DND-41 (cell line): ENCODE measurements around the gene SUPT3H.

ENCODE experiments used
- EZH2 ChIP-seq: IDR thresholded peaks from 3 replicates; pipeline ENCODE4 v1.6.1; 2012; ENCODE audit warnings: borderline replicate concordance, low read depth, mild to moderate bottlenecking, moderate library complexity, low read length, inconsistent platforms; ENCODE audit not compliant: severe bottlenecking
- TF ChIP-seq, protein P1 (sequence below): IDR thresholded peaks from 2 replicates; pipeline ENCODE4 v1.5.1; 2012; ENCODE audit warnings: borderline replicate concordance, low read length, moderate library complexity, mild to moderate bottlenecking; ENCODE audit not compliant: poor library complexity, severe bottlenecking; ENCODE audit errors: extremely low read depth

DNA sequence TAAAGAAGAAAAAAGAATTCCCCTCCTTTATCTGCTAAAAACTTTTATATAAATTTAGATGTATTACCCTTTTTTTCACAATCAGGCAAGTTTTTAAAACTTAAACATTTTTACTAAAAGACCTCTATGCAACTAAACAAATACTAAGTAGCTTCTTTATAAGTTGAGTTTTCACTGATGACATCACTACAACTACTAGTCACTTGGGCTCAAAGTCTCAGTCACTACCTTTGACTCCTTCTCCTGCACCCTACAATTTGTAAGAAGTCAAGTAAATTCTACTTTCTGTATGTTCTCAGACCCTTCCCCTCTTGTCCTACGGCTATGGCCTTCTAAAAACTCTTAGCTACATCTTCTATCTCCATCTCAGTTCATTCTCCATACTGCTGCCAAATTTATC, 11.2 kb downstream of the SUPT3H start:
- TF ChIP-seq, protein P1, sequence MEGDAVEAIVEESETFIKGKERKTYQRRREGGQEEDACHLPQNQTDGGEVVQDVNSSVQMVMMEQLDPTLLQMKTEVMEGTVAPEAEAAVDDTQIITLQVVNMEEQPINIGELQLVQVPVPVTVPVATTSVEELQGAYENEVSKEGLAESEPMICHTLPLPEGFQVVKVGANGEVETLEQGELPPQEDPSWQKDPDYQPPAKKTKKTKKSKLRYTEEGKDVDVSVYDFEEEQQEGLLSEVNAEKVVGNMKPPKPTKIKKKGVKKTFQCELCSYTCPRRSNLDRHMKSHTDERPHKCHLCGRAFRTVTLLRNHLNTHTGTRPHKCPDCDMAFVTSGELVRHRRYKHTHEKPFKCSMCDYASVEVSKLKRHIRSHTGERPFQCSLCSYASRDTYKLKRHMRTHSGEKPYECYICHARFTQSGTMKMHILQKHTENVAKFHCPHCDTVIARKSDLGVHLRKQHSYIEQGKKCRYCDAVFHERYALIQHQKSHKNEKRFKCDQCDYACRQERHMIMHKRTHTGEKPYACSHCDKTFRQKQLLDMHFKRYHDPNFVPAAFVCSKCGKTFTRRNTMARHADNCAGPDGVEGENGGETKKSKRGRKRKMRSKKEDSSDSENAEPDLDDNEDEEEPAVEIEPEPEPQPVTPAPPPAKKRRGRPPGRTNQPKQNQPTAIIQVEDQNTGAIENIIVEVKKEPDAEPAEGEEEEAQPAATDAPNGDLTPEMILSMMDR: no peak
- no peak for TF ChIP-seq EZH2
